D341Med (cell line): ENCODE data around the gene PCCA.
"Not testable (repeated sequence)": the region's sequence is repeated elsewhere in the genome, so short reads cannot be mapped to it uniquely, and the experiment has no call there.

ENCODE experiments used
- DNase-seq: peaks from one replicate; pipeline ENCODE4 v3.0.0; 2012; ENCODE audit warnings: low spot score

Gene PCCA

GRCh38 chr13:100363285-100363711 is 274.4 kb downstream of the PCCA start:
- no peak for DNase-seq

DNA sequence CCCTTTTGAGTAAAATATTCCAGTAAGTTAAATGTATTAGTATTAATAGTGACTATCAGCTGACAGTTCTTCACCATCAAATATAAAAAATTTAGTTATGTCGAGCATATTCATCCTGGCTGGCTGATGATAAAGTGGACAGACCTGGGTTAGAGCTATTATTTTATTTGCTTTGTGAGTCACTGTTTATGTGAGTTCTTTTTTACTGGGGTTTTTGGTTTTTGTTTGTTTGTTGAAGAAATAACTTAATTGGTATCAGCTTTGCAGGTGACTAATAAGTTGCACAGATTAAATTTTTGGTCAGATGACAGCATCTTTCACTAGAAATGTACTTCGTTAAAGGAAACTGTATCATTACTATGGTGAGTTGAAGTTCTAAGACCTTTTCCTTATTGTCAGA is 275.0 kb downstream of the PCCA start:
- DNase-seq, result no peak

- DNase-seq, result no peak
Measured at GRCh38 chr13:100364591-100364990, 275.7 kb downstream of the PCCA start.

- DNase-seq, result no peak
Measured at GRCh38 chr13:100365680-100366079, 276.8 kb downstream of the PCCA start.

- no peak for DNase-seq
Measured at GRCh38 chr13:100378533-100378932, 289.6 kb downstream of the PCCA start.

- no peak for DNase-seq
Measured at GRCh38 chr13:100381595-100382224, 292.8 kb downstream of the PCCA start.

GRCh38 chr13:100382785-100383184 is 293.9 kb downstream of the PCCA start:
- DNase-seq, result no peak

DNA sequence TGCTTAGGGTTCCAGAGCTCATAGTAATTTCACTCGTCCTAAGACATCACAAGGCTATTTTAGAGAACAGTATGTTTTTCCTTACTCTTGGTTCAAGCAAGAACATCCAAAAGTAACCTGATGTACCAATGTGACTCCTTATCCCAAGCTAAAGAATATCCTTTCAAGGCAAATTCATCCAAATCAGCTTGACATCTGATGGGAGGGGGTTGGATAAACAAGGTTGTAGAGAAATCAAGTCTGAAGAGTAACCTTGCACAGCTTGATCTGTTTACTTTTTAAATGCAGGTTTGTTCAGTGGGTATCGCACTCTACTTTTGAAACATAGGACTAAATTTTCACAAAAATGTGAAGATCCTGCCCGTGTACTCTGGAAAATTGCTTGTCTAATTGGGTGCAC is 298.5 kb downstream of the PCCA start:
- no peak for DNase-seq

- not testable (repeated sequence) for DNase-seq
Measured at GRCh38 chr13:100388150-100388549, 299.3 kb downstream of the PCCA start.

DNA sequence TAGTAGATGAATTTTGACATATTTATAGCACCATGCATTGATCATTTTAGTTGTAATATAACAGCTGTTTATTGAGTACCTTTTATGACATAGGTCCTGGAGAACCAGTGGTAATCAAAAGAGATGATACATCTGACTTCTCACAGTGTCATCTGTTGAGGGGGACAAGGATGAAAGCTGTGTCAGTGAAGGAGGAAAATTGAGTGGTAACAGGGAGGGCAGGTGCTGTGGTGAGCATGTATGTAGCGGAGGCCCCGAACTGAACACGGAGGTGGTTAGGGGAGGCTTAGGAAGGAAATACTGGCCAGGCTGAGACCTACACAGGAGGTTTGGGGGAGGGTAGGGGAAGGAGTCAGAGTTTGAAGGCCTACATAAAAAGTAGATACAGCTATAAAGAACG is 300.0 kb downstream of the PCCA start:
- no peak for DNase-seq

GRCh38 chr13:100389617-100390016 is 300.7 kb downstream of the PCCA start:
- no peak for DNase-seq

DNA sequence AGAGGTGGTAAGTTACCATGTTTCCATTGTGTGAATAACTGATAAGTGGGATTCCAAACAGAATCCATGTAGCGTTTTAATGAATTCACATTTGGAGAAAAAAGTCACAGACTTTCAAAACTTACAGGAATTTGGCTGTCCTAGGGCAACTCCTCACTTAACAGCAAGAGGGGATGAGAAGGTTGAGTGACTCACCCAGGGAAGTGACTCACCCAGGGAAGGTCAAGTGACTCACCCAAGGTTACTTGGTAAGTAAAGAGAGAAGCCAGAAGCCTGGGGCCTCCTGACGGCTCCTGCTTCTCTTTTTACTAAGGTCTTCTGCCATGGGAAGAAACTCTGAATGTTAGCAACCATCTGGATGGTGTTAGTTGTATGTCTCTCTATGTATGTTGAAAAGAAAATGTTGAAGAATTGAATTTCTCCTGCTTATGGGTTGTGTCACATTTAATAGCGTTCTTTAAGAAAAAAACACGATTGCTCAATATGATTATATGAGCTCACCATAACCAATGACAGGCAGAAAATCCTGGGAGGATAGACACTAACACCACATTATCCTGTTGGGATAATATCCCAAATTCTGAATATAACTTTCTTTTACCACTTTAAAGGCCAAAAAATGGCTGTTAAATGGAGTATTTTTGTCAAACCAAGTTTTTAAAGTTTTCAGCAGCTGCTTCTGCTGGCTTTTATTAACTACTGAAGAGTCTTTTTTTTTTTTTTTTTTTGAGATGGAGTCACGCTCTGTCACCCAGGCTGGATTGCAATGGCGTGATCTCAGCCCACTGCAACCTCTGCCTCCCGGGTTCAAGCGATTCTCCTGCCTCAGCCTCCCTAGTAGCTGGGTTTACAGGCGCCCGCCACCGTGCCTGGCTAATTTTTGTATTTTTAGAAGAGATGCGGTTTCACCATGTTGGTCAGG is 304.1 kb downstream of the PCCA start:
- DNase-seq, result no peak

- no peak for DNase-seq
Measured at GRCh38 chr13:100394005-100394695, 305.3 kb downstream of the PCCA start.

GRCh38 chr13:100395698-100396373 is 306.9 kb downstream of the PCCA start:
- DNase-seq, result no peak

GRCh38 chr13:100396776-100397175 is 307.9 kb downstream of the PCCA start:
- no peak for DNase-seq

DNA sequence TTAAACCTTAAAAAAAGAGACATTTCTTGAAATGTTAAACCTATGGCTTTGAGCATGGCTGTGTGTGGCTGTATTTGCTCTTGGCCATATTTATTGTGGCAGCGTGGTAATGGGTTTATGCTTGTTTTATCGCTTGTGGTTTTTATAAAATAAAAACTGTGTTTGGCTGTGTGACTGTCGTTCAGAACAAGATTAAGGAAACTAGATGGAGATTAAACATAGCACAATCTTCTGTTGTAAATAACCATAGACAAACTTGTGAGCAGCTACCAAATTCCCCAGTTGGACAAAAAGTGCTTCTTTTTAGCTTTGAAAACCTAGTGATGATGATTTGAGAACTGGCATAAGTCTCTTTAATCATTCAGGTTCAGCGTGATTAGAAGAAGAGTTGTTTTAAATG is 308.7 kb downstream of the PCCA start:
- DNase-seq, result no peak

DNA sequence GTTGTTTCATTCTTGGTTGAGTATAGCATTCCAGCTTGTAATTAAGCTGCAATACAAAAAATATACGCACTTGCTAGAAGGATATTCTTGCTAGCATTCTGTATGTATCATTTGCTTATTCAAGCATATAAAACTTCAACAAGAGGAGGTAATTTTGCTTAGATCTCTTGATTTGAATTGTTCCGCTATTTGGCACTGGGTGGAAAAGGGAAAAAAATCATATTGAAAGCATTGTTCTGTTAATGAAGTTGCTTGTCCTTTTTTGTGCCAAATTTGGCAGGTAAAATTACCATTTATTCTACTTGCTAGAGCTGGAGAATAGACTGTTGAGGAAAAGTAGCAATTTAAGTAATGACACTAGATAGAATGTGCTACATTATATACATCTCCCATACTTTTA is 309.5 kb downstream of the PCCA start:
- DNase-seq, result no peak

DNA sequence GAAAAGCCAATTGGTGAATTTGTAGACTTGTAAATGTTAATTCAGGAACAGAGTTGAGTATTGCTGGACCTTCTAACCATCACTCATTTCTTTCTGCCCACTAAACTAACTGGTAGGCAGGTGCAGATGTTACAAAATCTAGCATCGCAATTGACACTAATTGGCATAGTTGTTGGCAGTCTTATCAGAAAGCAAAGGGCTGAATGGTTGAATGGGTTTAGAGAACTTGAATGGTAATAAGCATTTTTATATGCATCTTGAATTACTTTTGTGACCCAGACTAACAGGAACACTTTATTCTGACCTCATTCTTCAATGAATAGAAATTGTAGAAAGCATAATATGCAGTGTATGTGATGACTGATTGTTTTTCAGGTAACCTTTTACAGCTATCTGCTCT is 310.6 kb downstream of the PCCA start:
- no peak for DNase-seq

DNA sequence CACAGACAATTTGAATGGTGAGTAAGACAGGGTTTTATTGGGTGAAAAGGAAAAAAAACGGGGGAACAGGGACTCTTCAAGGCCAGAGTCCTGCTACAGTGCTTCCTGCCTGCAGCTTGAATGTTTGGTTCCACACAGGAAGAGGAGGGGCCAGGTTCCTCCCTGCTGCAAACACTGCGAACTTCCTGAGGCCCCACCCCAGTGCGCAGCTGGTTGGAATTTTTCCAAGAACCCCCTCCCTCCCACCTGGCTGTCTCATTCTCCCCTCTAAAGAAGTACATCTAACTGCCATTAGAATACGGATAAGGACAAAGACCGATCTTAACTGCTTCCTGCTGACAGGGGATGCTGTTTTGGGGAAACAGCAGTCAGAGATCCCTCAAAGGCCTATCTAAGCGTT is 314.8 kb downstream of the PCCA start:
- no peak for DNase-seq

DNA sequence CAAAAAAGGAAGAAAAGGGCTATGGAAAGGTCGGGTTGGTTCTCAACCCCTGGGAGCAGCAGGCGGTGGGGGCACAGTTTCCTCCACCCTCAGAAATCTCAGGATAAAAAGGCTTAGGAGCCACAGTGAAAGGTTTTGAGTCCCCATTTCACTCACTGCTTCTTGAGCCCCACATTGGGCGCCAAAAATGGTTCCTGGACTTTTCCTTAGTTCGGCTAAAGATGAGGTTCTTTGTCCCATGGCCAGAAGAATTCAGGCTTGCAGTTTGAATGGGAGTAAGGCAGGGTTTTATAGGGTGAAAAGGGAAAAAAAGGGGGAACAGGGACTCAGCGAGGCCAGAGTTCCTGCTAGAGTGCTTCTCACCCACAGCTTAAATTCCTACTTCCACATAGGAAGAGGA is 320.2 kb downstream of the PCCA start:
- no peak for DNase-seq

DNA sequence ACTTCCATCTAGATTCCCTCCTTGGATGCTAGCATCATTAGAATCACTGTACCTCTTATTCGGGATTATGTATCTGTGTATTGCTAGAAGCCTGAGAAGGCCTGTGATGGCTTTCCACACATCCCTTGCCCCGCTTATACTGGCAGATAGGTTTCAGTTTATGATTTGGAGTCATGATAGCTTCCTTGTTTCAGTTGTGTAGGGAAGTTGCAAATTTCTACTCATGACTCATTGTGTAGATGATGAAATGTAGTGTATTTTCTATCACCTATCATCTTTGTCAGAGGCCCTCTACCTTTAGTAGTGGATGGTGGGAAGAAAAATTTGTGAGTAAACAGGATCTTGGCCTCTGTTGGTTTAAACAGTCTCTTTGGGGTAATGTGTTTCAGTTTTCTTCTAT is 334.5 kb downstream of the PCCA start:
- no peak for DNase-seq

- no peak for DNase-seq
Measured at GRCh38 chr13:100428986-100429385, 340.1 kb downstream of the PCCA start.
